Activated CD8-positive, alpha-beta memory T cell treated with anti-CD3 and anti-CD28 coated beads, Interleukin-2, amount 50 U/mL, for 4 hours (primary cell): Measurements from ENCODE around the gene SLC2A9.

Source experiments
- DNase-seq: peaks from one replicate; pipeline ENCODE4 v3.0.0-alpha.2; 2020

SLC2A9 gene

DNA sequence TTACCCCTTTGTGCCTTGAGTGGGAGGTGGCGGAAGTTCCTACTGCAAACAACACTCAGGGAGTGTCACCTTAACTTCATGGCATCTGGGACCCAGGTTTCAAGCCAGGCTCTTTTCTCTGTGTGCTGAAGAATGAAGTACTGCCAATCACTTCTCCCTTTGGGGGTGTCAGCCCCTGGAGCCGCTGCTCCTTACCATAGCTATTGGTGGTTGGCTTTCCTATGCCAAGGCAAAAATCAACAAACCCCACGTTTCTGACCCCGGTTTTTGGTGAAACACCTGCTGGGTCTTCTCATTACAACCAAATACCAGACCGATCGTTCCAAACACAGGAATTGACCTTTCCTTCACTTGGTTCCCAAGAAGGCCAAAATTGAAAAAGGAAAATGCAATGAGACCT, 19.7 kb upstream of the SLC2A9 start:
- DNase-seq: no peak

DNA sequence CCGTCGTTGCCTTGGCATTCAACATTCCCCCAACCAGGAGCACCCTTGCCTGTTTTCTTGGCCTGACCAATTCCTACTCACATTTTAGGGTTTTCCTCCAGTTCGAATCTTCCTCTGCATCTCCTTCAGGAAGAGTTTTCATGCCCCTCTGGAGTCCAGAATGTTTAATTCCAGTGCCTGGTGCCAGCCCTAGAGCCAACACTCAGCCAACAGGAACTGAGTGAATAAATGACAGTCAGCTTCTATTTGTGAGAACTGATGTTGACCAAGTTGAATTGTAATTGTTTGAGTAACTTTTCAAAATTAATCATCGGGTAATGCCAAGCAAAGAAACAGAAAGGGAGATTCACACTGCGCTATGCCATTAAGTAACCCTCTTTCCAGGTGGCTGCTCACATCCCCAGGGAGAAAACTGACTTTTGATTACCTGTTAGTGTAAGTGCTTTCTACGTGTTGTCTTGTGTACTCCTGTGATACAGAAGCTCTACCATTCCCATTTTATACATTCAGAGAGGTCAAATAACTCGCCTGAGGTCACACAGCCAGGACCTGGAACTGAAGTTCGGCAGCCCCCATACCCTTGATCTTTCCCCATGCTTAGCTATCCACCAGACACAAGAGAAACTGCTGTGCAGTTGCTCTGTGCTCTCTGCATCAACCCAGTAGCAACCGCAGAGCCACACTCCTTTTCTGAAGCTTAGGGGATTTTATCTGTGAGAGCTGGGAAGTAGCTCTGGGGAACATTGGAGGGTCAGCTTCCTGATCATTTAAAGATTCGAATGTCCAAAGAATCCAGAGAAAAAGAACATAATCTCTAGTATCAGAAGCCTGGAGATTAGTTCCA, 19.0 kb upstream of the SLC2A9 start:
- no peak for DNase-seq

DNA sequence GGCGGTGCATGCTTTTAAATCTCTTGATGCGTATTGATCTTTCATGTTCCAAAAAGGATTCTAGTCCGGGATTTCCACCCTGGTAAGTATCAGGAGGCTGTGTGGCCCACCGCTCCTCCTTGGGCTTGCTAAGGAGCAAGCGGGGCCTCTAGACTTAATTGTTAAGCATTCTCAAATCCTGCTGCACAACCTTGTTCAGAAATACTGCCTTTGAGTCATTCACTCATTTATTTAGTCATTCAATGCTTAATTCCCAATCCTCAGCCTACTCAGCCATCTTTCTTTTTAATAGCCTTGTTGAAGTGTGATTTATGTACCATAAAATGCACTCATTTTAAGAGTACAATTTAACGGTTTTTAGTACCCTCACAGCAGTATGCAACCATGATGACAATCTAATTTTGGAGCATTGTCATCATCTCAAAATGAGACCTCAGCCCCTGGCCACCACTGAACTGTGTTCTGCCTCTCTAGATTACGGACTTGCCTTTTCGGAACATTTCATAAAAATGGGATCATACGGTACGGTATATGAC, 15.6 kb upstream of the SLC2A9 start:
- DNase-seq: no peak

DNA sequence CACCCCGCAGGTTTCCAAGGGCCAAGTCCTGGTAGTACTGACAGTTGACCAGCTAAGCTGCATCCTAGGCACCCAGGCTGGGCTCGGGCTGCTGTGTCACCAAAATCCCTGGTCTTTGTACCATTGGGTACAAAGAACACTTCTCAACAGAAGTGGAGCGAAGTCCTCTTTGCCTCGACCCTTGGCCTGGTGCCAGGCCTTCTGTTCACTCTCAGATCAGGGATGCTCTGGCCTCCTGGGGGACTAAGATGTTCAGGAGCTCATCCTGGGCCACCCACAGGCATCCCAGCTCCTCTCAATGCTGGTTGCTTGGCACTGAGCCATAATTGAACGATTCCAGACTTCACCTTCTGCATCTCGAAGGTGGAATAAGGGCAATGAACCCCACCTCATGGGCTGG, 13.8 kb upstream of the SLC2A9 start:
- no peak for DNase-seq

DNA sequence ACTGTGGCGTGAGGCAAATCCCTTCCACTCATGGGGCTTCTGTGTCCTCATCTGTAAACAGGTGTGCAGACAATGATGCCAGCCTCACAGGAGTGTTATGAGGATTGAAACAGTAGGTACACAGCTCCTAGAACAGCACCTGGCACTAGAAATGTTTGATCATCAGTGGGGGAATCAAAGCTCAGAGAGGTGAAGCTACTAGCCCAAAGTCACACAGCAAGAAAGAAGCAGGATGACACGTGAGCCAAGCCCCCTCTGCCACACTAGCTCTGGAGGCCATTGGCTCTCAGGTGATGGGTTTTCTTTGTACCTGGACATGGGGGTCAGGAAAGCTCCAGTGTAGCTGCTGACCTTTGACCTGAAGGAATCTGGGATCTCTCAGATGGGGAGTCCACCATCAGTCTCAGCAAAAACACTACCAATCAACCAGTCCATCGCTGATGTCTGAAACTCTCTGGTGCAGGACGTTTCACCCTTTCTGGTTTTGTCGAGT, 13.4 kb upstream of the SLC2A9 start:
- no peak for DNase-seq

DNA sequence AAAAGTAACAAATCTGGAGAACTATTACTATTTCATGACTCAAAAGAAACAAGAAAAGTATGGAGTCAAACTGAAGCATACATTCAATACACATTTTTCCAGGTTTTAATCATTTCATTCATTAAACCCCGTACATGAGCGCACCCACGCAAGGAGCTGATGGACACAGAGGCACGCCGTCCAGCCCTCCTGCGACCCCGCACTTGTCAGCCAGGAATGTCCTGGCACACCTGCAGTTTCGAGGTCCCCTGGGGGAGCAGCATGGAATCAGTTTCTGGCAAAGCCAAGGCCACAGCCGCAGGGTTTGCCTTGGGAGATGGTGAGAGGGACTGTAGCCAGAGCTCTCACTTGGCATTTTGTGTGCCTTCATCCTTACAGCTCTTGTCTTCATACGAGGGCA, 12.8 kb upstream of the SLC2A9 start:
- no peak for DNase-seq

DNA sequence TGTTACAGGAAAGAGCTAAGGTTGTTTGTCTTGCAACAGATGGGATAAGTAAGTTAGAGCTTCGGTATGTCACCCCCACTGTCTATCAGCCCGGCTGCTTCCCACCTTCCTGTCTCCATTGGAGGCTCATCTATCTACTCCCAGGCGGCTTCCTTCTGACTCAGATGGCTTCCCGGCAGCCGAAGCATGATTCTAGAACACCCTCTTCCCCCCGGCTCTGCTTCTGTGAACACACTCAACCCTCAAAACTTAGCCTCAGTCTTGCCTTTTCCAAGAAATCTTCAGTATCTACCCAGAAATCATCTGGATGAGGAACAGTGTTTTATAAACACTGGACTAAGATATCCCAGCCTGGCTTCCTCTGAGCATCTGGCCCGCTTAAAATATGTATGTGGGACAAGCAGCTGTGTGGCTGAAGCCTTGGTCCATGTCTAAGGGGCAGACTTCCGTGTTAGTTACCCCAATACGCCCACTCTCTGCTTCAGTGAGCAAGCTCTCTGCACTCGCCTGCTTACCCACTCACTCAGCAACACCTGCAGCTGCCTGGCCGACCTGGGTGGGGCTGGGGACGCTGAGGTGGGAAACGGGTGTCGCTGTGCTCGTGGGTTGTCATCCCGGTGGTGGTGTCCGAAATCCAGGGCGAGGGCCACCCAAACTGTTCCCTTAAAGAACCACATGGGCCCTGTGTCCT, 12.0 kb upstream of the SLC2A9 start:
- DNase-seq: no peak

DNA sequence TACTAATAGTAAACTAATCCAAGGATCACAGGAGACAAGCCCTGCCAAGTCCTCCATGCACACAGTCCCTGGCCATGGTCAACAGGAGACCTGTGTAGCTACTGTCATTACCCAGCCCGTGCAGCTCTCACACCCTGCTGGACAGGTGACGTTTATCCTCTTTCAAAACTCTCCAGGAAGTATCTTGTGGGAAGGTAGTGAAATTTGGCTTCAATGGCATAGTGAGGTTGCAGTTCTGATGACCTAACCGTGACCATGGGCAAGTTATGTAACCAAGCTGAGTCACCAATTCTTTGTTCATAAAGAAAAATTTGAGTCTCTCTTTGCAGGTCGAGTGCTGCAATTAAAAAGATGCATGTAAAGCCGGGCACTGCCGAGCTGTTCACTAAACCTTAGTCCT, 11.3 kb upstream of the SLC2A9 start:
- DNase-seq: no peak

DNA sequence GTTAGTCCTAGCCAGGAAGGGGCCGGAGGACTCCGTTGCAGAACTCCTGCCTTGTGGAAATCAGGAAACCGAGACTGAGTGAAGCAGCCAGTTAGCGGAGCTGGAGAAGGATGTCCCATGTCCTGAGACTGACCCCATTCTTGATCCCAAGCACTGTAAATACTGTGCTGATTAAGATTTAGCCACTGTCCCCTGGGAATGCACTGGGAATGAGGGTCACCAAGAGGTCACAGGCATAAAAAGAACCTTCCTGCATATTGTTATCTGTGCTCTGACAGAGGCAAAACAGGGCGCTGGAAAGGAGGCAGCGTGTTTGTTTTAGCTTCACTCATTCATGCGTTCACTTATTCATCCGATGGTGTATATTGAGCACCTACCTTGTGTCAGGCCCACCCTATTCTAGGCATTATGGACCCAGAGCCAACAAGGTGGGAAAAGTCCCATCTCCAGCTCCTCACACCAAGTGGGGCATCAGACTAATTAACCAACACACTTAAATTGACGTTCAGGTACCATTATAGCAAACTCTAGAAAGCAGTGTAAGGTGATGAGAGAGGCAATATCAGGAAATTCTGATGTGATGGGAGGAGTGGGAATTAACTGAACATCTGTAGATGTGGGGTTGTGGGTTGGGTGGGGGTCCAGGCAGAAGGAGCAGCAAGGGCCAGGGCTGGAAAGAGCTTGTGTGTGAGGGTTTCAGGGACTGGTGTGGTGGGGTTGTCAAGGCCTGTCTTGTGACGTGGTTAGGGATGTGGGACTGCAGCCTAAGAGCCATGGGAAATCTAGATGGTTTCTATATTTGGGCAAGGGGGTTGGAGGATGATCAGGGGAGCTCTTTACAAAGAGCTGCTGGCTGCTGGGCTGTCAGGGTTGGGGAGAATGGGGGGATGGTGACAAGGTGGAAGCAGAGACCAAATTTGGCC, 10.6 kb upstream of the SLC2A9 start:
- no peak for DNase-seq

DNA sequence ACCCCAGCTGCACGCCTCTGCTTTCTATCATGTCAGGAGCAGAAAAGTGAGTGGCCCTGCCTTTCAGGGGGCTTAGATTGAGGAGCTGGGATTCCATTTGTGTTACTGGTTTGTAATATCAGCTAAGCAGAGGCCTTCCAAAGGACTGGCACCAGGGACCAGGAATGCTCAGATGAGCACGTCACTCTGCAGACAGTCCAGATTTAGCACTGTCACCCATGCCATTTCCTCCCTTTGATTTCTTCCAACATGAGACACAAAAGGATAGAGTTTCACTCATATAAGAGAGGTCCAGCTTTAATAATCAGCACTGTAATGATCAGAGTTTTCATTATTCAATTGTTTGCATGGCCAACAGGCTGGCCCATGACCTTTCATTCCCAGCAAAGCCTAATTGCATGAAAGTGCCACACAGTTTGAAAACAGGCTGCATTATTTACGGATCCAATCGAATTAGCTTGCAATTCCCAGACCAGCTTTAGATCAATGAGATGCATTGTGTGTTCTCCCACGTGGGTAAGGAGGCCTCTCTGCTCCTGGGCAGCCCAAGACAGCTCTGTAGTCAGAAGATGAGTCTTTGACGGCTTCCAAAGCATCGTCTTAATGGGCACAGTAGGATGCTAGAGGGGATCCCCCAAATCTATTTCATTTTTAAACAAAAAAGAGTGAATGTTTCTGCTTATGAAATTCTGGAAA, 9.8 kb upstream of the SLC2A9 start:
- no peak for DNase-seq

DNA sequence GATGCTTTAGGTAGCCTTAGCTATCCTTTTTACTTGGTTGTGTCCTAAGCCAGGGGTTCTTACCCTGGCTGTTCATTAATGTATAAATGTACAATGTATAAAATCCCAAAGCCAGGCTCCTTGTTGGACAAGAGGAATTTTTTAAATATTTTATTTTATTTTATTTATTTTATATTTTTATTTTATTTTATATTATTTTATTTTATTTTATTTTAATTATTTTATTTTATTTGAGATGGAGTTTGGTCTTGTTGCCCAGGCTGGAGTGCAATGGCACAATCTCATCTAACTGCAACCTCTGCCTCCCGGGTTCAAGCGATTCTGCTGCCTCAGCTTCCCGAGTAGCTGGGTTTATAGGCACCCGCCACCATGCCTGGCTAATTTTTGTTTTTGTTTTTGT, 8.1 kb upstream of the SLC2A9 start:
- no peak for DNase-seq

DNA sequence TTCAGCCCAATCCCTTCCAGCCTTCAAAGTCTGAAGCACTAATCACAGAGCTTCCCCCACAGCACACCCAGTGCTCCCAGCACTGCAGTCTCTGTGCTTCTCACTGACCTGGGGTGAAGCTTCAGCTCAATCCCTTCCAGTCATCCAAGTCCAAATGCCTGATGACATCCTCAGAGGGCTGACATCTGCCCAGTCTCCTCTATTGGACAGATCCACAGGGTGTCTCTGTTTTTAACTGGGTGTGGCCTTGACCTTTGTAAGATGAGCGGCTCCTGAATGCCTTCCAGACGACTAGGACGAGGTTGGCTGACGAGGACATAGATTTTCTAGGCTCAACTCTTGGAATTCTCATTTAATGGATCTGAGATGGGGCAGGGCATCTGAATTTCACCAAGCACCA, 7.6 kb upstream of the SLC2A9 start:
- DNase-seq: no peak

DNA sequence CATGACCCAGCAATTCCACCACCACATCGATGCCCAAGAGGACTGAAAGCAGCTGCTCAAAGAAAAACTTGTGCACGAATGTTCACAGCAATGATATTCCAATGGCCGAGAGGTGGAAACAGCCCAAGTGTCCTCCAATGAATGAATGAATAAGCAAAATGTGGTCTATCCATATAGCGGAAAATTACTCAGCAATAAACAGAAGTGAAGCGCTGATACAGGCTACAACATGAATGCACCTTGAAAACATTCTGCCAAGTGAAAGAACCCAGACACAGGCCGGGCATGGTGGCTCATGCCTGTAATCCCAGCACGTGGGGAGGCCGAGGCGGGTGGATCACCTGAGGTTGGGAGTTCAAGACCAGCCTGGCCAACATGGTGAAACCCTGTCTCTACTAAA, 5.2 kb upstream of the SLC2A9 start:
- DNase-seq: no peak

DNA sequence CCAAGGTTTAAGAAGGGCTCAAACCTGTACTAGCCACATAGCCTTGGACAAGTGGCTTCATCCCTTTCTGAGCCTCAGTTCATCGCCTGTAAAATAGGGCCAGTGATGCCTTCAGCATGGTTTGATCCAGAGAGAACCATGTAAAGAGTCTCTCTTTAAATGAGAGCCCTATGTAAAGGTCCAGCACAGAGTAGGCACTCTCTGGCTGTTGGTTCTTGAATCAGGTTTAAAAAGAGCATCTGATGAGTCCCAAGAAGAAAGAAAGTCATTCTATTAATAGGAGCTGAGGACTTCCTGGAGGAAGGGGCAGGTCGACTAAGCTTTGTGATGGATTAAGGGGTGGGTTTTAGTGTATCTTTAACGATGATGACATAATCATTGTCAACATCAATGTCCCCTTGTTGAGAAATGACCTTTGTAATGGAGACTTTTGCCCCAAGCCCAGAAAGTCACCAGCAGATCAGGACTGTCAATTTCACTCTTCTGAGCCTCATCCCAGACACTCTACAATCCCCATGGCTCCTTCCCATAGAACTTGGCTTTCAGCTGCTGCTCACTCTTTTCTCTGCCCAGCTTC, 4.0 kb upstream of the SLC2A9 start:
- no peak for DNase-seq

DNA sequence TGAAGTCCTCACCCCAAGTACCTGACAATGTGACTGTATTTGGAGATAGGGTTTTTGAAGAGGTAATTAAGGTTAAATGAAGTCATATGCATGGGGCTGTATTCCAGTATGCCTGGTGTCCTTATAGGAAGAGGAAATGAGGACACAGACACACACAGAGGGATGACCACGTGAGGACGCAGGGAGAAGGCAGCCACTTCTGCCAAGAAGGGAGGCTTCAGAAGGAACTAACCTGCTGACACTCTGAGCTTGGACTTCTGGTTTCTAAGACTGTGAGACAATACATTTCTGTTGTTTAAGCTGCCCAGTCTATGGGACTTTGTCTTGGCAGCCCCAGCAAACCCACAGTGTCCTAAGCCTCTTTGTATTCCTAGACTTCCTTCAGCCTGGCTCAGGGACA, 3.0 kb upstream of the SLC2A9 start:
- no peak for DNase-seq

DNA sequence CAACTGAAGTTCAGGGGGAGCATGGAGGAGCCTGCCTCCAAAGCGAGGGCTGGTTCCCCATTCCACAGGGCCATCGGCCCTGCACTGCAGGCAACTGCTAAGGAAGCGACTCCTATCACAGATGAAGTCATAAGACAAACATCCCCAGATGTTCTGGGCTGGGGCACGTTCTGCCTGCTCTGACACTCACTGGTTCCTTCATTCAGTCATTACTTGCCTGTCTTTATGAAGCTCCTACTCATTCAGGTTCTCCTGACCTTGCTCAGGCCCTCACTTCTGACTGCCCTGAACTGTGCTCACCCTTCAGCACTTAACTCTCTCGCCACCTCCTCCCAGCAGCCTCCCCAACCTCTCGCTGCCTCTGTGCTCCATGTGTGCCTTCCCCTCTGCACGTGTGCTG, 2.5 kb upstream of the SLC2A9 start:
- no peak for DNase-seq

DNA sequence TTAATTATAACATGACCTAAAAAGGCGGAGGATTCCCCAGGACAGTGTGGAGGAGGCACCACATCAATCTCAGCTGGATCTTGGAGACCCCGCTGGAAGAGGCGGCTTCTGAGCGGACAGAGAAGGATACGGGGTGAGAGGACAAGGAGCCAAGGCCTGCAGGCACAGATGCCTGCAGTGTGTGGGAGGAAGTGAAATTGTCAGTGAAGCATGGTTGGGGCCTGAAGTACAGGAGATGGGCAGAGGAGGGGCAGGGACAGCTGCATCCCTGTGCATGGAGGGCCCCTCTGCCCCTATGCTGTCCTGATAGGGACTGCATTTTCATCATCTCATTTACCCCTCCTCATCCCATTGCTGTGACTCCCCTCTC, 1.7 kb upstream of the SLC2A9 start:
- no peak for DNase-seq

DNA sequence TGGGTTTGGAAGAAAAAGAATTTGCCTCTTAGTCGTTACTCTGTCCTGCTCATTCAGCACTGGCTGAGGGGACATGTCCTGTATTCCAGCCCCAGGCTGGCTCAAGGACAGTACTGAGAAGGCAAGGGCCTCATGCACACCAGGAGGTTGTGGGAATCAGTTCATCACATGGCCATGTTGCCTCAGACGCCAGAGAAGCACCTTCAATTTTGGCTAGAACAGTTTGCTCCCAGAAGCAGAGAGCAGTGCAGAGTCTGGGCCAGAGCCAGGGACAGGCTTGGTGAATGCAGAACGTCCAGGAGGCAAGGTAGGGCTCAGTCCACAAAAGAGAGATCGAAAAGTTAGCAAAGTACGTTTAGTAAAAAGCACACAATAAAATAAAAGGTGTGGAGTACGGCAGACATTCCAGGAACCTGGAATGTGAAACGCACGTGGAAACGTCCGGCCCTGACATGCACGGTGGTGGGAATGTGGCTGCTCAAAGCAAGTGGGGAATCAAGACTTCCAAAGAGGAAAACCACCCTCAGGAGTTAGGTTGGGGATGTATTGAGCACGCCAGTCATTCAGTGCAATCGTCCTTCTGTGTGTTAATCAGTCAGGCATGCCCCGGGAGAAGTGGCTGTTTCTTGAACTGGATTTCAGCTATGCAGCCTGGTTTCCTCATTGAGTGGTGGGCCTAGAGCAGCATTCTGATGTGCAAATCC, 1.2 kb upstream of the SLC2A9 start:
- DNase-seq: no peak

DNA sequence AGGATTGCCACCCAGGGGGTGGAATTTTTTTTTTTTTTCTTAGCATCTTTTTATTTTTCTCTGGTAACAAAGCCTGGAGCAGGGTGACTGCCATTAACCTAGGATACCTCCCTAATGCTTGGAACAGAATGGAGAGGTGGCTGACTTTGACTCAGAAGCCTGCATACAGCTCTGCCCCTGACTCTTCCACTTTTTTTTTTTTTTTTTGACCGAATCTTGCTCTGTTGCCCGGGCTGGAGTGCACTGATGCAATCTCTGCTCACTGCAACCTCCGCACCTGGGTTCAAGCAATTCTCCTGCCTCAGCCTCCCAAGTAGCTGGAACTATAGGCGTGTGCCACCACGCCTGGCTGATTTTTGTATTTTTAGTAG, 341 bp upstream of the SLC2A9 start:
- DNase-seq: no peak

DNA sequence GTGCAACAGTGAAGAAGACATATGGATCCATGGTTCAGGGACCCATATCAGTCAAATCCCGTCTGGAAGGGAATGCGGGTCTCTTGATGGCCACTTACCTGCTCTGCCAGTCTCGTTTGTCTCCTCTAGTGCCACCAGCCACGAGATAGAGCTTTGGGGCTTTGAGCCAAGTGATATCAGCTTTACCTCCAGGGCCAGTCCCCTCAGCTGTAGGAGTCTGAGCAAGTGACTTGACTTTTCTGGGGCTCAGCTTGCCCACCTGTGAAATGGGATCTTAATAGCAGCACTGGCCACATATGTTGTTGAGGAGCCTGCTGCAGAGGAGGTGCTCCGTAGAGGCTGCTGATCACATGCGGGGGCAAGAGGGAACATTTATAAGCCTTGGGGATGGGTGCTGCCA, 1.2 kb downstream of the SLC2A9 start:
- DNase-seq: no peak

DNA sequence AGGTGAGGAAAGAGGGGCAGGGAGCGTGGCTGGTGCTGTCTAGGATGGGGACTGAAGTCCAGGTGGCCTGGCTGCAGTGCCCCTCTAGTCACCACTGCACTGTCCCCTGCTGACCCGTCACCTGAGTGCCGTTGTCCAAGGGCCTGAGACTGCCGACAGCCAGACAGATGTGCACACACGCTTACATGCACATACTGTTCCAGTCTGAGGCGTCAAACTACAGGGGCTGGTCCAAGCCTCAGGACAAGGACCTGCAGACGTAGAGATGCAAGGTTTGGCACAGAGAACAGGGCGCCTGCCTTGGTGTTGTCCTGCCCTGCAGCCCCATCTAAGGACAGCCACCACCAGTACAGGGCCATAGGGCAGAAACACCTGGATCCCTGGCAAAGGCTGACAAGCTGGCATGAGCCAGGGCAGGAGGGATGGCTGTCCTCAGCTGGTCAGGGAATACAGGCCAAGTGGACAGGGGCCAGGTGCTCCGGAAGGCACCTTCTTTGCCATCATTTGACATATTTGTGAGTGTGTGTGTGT, 1.7 kb downstream of the SLC2A9 start:
- no peak for DNase-seq
